Measurements from ENCODE around the gene ESPN.

- TF ChIP-seq CTCF (IDR thresholded peaks at IDR 0.05) (no peak), POLR2A (IDR thresholded peaks at IDR 0.05) (no peak)
These were observed 19.8 kb downstream of the ESPN start for GRCh38 chr1:6444377-6444776.

Measured in adrenal gland (tissue), 5 donors.